ENCODE results near the gene C4orf17.

C4orf17 gene

GRCh38 chr4:99510721-99511120 is at the start of gene C4orf17:
TSS of gene C4orf17 (plus strand) at chr4:99511021. CDS start at chr4:99513082, 2,061 bp downstream.
- H3K4me3 ChIP-seq (ENCODE audit: low read depth, low read length) = no peak within 1 kb of the TSS
- TF ChIP-seq MYC (IDR thresholded peaks at IDR 0.05; ENCODE audit: low read depth, low read length) = no peak
- TF ChIP-seq CTCF (IDR thresholded peaks at IDR 0.05; ENCODE audit: low read depth, low read length) = no peak
- no peak for DNase-seq (ENCODE audit: low read depth)

- DNase-seq (ENCODE audit: low read depth) = no peak
- H3K4me3 ChIP-seq (ENCODE audit: low read depth, low read length) = no peak overlapping the region
- TF ChIP-seq CTCF (IDR thresholded peaks at IDR 0.05; ENCODE audit: low read depth, low read length) (no peak), POLR2A (IDR thresholded peaks at IDR 0.05; ENCODE audit: extremely low read depth, insufficient read length) (no peak), MYC (IDR thresholded peaks at IDR 0.05; ENCODE audit: low read depth, low read length) (no peak), MAX (IDR thresholded peaks at IDR 0.05; ENCODE audit: low read depth, low read length) (no peak)
These were observed 49.0 kb upstream of the C4orf17 start for GRCh38 chr4:99461623-99462401.

- no peak for TF ChIP-seq MYC (IDR thresholded peaks at IDR 0.05; ENCODE audit: low read depth, low read length)
- peak; percentile 50 for TF ChIP-seq CTCF (IDR thresholded peaks at IDR 0.05; ENCODE audit: low read depth, low read length)
- H3K4me3 ChIP-seq (ENCODE audit: low read depth, low read length) = no peak overlapping the region
- DNase-seq (ENCODE audit: low read depth) = peak; percentile 64
These were observed 47.9 kb upstream of the C4orf17 start for GRCh38 chr4:99462875-99463464.

GRCh38 chr4:99463566-99463965 is 47.3 kb upstream of the C4orf17 start:
- no peak for DNase-seq (ENCODE audit: low read depth)
- TF ChIP-seq MAX (IDR thresholded peaks at IDR 0.05; ENCODE audit: low read depth, low read length) (no peak), CTCF (IDR thresholded peaks at IDR 0.05; ENCODE audit: low read depth, low read length) (no peak), MYC (IDR thresholded peaks at IDR 0.05; ENCODE audit: low read depth, low read length) (no peak), POLR2A (IDR thresholded peaks at IDR 0.05; ENCODE audit: extremely low read depth, insufficient read length) (no peak)
- H3K4me3 ChIP-seq (ENCODE audit: low read depth, low read length) = no peak overlapping the region

GRCh38 chr4:99467887-99468286 is 42.9 kb upstream of the C4orf17 start:
- DNase-seq (ENCODE audit: low read depth) = no peak
- TF ChIP-seq CTCF (IDR thresholded peaks at IDR 0.05; ENCODE audit: low read depth, low read length) = no peak
- TF ChIP-seq POLR2A (IDR thresholded peaks at IDR 0.05; ENCODE audit: extremely low read depth, insufficient read length) = no peak
- TF ChIP-seq MAX (IDR thresholded peaks at IDR 0.05; ENCODE audit: low read depth, low read length) = no peak
- TF ChIP-seq MYC (IDR thresholded peaks at IDR 0.05; ENCODE audit: low read depth, low read length) = no peak
- H3K4me3 ChIP-seq (ENCODE audit: low read depth, low read length) = no peak overlapping the region

- H3K4me3 ChIP-seq (ENCODE audit: low read depth, low read length) = no peak overlapping the region
- no peak for TF ChIP-seq MAX (IDR thresholded peaks at IDR 0.05; ENCODE audit: low read depth, low read length)
- TF ChIP-seq CTCF (IDR thresholded peaks at IDR 0.05; ENCODE audit: low read depth, low read length) = no peak
- no peak for TF ChIP-seq POLR2A (IDR thresholded peaks at IDR 0.05; ENCODE audit: extremely low read depth, insufficient read length)
- no peak for TF ChIP-seq MYC (IDR thresholded peaks at IDR 0.05; ENCODE audit: low read depth, low read length)
- DNase-seq (ENCODE audit: low read depth) = no peak
These were observed 41.9 kb upstream of the C4orf17 start for GRCh38 chr4:99468889-99469288.

Measured in NB4 (cell line).